Neural crest cell (in vitro differentiated cells): ENCODE results near the gene TUNAR. TPM values are rescaled to one million over a fixed set of nuclear protein-coding genes. Genes with fewer than 3 reads are reported as not detected.
A peak's percentile ranks its signal among the peaks of the same experiment; 100 is the strongest.

Source experiments
- DNase-seq: peaks from one replicate; pipeline ENCODE4 v3.0.0; 2021; ENCODE audit warnings: low read depth, mixed read lengths, low spot score
- H3K27ac Mint-ChIP-seq: one replicate; pipeline ENCODE4 v1.8.0; 2021; ENCODE audit warnings: mild to moderate bottlenecking, mixed read lengths; ENCODE audit not compliant: unreplicated experiment
- H3K27me3 Mint-ChIP-seq: 2 replicates; pipeline ENCODE4 v1.8.0; 2021; ENCODE audit warnings: low read depth, mild to moderate bottlenecking, mixed read lengths
- H3K36me3 Mint-ChIP-seq: 2 replicates; pipeline ENCODE4 v1.8.0; 2021; ENCODE audit warnings: low read depth, mild to moderate bottlenecking, mixed read lengths
- H3K4me1 Mint-ChIP-seq: 2 replicates; pipeline ENCODE4 v1.8.0; 2021; ENCODE audit warnings: mixed read lengths
- H3K4me3 Mint-ChIP-seq: one replicate; pipeline ENCODE4 v1.8.0; 2021; ENCODE audit warnings: mild to moderate bottlenecking, mixed read lengths
- H3K9me3 Mint-ChIP-seq: 2 replicates; pipeline ENCODE4 v1.8.0; 2021; ENCODE audit warnings: mixed read lengths
- CTCF ChIP-seq: fragments of 200-600 bp; sonication (generic); conservative IDR thresholded peaks from 2 replicates; pipeline ENCODE4 v1.5.0; 2021; ENCODE audit warnings: antibody characterized with exemption, mild to moderate bottlenecking
- long read RNA-seq: library from polyadenylated mRNA; unstranded; transcript quantifications from one replicate; pipeline ENCODE4 v2.0.0, GENCODE V29; 2020
- total RNA-seq: library from RNA; stranded (reverse); gene quantifications from 2 replicates; pipeline ENCODE4 v1.2.1, GENCODE V29; 2021

TUNAR gene
- total RNA-seq = 4.4 and 4.7 TPM in 2 replicates
- long read RNA-seq, partial matches to known transcripts = 0 of 4 reads
- long read RNA-seq, other reads (novel, unspliced or antisense) = 3 of 4 reads

GRCh38 chr14:95876761-95877538 is at the start of gene TUNAR:
Gene TUNAR, plus strand, starts transcription at chr14:95876832.
- no peaks in the 10 kb centered on the region for H3K36me3 Mint-ChIP-seq
- H3K27ac Mint-ChIP-seq = no peak within 1 kb of the TSS
- no peaks in the 10 kb centered on the region for H3K9me3 Mint-ChIP-seq
- peak; percentile 23 for DNase-seq
- H3K4me1 Mint-ChIP-seq = peaks cover 10% of the 10 kb centered on the region
- H3K4me3 Mint-ChIP-seq = peak within 1 kb of the TSS; percentile 85
- TF ChIP-seq CTCF = no peak
- H3K27me3 Mint-ChIP-seq = peaks cover 83% of the 10 kb centered on the region

- Mint-ChIP-seq H3K9me3 (peaks cover 4% of the 10 kb centered on the region), H3K4me1 (peaks cover 16% of the 10 kb centered on the region), H3K36me3 (no peaks in the 10 kb centered on the region), H3K27ac (no peak overlapping the region), H3K27me3 (peaks cover 16% of the 10 kb centered on the region), H3K4me3 (no peak overlapping the region)
- no peak for TF ChIP-seq CTCF
- no peak for DNase-seq
Measured at GRCh38 chr14:95828649-95829265, 47.9 kb upstream of the TUNAR start.

GRCh38 chr14:95829321-95829720 is 47.3 kb upstream of the TUNAR start:
- H3K4me3 Mint-ChIP-seq = no peak overlapping the region
- DNase-seq = no peak
- peaks cover 3% of the 10 kb centered on the region for H3K9me3 Mint-ChIP-seq
- TF ChIP-seq CTCF = no peak
- H3K36me3 Mint-ChIP-seq = no peaks in the 10 kb centered on the region
- H3K4me1 Mint-ChIP-seq = peaks cover 19% of the 10 kb centered on the region
- peaks cover 15% of the 10 kb centered on the region for H3K27me3 Mint-ChIP-seq
- no peak overlapping the region for H3K27ac Mint-ChIP-seq

- H3K4me3 Mint-ChIP-seq = no peak overlapping the region
- peaks cover 7% of the 10 kb centered on the region for H3K27me3 Mint-ChIP-seq
- TF ChIP-seq CTCF = no peak
- H3K4me1 Mint-ChIP-seq = peaks cover 30% of the 10 kb centered on the region
- H3K27ac Mint-ChIP-seq = no peak overlapping the region
- no peaks in the 10 kb centered on the region for H3K36me3 Mint-ChIP-seq
- DNase-seq = no peak
- peaks cover 1% of the 10 kb centered on the region for H3K9me3 Mint-ChIP-seq
Measured at GRCh38 chr14:95830386-95830785, 46.2 kb upstream of the TUNAR start.

- DNase-seq = no peak
- no peak overlapping the region for H3K4me3 Mint-ChIP-seq
- peaks cover 36% of the 10 kb centered on the region for H3K4me1 Mint-ChIP-seq
- peaks cover 7% of the 10 kb centered on the region for H3K27me3 Mint-ChIP-seq
- TF ChIP-seq CTCF = no peak
- H3K9me3 Mint-ChIP-seq = peaks cover 5% of the 10 kb centered on the region
- no peak overlapping the region for H3K27ac Mint-ChIP-seq
- H3K36me3 Mint-ChIP-seq = no peaks in the 10 kb centered on the region
Measured at GRCh38 chr14:95831041-95831440, 45.6 kb upstream of the TUNAR start.
